Measurements from ENCODE around the gene INPP4B.

INPP4B gene

DNA sequence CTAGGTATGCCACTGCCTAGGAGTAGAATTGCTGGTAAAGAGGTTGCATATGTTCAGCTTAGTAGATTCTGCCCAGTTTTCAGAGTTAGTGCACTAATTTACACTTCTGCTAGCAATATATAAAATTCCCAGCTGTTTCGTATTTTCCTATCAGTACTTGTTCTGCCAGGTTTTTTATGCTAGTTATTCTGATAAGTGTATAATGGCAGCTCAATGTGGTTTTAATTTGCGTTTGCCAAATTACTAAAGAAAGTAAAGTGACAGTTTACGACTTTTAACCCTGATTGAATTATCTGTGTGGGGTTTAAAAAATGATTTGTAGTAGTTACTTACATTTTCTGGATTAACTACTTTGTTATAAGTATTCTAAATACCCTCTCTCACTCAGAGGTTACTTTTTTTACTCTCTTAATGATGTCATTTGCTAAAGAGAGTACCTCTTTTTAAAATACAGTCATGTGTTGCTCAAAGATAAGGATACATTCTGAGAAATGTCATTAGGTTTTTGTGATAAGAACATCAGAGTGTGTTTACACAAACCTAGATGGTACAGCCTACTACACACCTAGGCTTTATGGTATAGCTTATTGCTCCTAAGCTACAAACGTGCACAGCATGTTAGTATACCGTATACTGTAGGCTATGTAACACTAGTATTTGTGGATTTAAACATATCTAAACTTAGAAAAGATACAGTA, 846.5 kb downstream of the INPP4B start:
- H4K20me1 ChIP-seq (ENCODE audit: insufficient read depth, low read length): no peaks in the 10 kb centered on the region
- no peak overlapping the region for H3K4me2 ChIP-seq (ENCODE audit: low read length)
- H2AFZ ChIP-seq (ENCODE audit: low read depth, low read length): no peak overlapping the region
- H3K4me3 ChIP-seq (ENCODE audit: low read length): no peak overlapping the region
- H3K9me3 ChIP-seq (ENCODE audit: insufficient read depth, low read length): peaks cover 24% of the 10 kb centered on the region
- H3K79me2 ChIP-seq (ENCODE audit: low read length): no peaks in the 10 kb centered on the region
- no peaks in the 10 kb centered on the region for H3K4me1 ChIP-seq (ENCODE audit: low read length)
- no peak overlapping the region for H3K9ac ChIP-seq (ENCODE audit: low read length)
- peaks cover under 1% of the 10 kb centered on the region for H3K36me3 ChIP-seq (replicated peaks; ENCODE audit: low read depth, low read length)
- H3K27ac ChIP-seq (ENCODE audit: low read length): no peak overlapping the region
- TF ChIP-seq, protein P1, sequence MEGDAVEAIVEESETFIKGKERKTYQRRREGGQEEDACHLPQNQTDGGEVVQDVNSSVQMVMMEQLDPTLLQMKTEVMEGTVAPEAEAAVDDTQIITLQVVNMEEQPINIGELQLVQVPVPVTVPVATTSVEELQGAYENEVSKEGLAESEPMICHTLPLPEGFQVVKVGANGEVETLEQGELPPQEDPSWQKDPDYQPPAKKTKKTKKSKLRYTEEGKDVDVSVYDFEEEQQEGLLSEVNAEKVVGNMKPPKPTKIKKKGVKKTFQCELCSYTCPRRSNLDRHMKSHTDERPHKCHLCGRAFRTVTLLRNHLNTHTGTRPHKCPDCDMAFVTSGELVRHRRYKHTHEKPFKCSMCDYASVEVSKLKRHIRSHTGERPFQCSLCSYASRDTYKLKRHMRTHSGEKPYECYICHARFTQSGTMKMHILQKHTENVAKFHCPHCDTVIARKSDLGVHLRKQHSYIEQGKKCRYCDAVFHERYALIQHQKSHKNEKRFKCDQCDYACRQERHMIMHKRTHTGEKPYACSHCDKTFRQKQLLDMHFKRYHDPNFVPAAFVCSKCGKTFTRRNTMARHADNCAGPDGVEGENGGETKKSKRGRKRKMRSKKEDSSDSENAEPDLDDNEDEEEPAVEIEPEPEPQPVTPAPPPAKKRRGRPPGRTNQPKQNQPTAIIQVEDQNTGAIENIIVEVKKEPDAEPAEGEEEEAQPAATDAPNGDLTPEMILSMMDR (IDR thresholded peaks at IDR 0.05; ENCODE audit: low read depth, low read length): no peak
- no peak for TF ChIP-seq EZH2phosphoT487 (IDR thresholded peaks at IDR 0.05; ENCODE audit: low read depth)
- no peaks in the 10 kb centered on the region for H3K27me3 ChIP-seq (ENCODE audit: low read depth, low read length)

DNA sequence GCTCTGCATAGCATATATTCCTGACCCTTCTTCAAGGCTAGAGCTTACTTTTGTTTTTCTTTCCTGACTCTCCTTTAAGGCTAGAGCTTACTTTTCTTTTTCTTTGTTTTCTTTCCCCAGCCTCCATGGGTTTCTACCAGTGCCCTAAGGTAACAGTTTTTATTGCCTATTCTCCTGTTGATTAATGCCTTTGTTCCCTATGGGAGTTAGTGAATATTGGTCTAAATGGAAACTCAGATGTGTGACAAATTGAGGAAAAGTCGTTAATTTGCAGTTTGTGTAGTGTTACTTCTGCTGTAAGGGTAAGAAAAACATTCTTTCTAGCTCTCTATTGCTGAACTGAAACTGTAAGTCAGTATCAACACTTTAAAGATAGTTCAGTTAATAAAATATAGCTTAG, 851.0 kb downstream of the INPP4B start:
- H3K4me1 ChIP-seq (ENCODE audit: low read length): no peaks in the 10 kb centered on the region
- H3K27ac ChIP-seq (ENCODE audit: low read length): no peak overlapping the region
- peaks cover 12% of the 10 kb centered on the region for H3K36me3 ChIP-seq (replicated peaks; ENCODE audit: low read depth, low read length)
- H3K27me3 ChIP-seq (ENCODE audit: low read depth, low read length): no peaks in the 10 kb centered on the region
- no peak overlapping the region for H2AFZ ChIP-seq (ENCODE audit: low read depth, low read length)
- TF ChIP-seq, protein P1 (IDR thresholded peaks at IDR 0.05; ENCODE audit: low read depth, low read length): no peak
- TF ChIP-seq EZH2phosphoT487 (IDR thresholded peaks at IDR 0.05; ENCODE audit: low read depth): no peak
- H3K9ac ChIP-seq (ENCODE audit: low read length): no peak overlapping the region
- no peaks in the 10 kb centered on the region for H3K79me2 ChIP-seq (ENCODE audit: low read length)
- H3K4me3 ChIP-seq (ENCODE audit: low read length): no peak overlapping the region
- no peak overlapping the region for H3K4me2 ChIP-seq (ENCODE audit: low read length)
- H3K9me3 ChIP-seq (ENCODE audit: insufficient read depth, low read length): peaks cover 34% of the 10 kb centered on the region
- no peaks in the 10 kb centered on the region for H4K20me1 ChIP-seq (ENCODE audit: insufficient read depth, low read length)

DNA sequence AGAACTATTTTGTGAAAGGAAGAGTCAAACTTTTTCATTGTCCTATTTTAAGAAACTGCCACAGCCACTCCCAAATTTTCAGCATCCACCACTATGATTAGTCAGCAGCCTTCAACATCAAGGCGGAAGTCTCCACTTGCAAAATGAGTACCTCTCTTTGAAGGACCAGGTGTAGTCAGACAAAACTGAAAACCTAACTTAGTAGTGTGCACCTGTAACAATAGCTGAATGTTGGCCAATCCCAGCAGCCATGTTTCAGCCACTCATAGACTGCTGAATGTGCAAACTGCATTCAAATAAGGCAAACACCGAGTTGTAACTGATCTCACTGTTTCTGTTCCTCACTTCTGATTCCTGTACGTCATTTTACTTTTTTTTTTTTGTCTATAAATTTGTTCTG, 868.7 kb downstream of the INPP4B start:
- Histone ChIP-seq H2AFZ (ENCODE audit: low read depth, low read length) (peak overlapping the region; percentile 81), H3K27me3 (ENCODE audit: low read depth, low read length) (no peaks in the 10 kb centered on the region), H3K9ac (ENCODE audit: low read length) (peak overlapping the region; percentile 29)

More for the DNA sequence above, 868.7 kb downstream of the INPP4B start:
- peak overlapping the region; percentile 66 for H3K27ac ChIP-seq (ENCODE audit: low read length)
- H3K9me3 ChIP-seq (ENCODE audit: insufficient read depth, low read length): peaks cover 3% of the 10 kb centered on the region; the same call in 1 of the 2 replicates
- no peaks in the 10 kb centered on the region for H3K79me2 ChIP-seq (ENCODE audit: low read length)
- peaks cover 29% of the 10 kb centered on the region for H3K4me1 ChIP-seq (ENCODE audit: low read length)
- H3K4me3 ChIP-seq (ENCODE audit: low read length): peak overlapping the region; percentile 60
- peak overlapping the region; percentile 61 for H3K4me2 ChIP-seq (ENCODE audit: low read length)
- no peak for TF ChIP-seq EZH2phosphoT487 (IDR thresholded peaks at IDR 0.05; ENCODE audit: low read depth)
- TF ChIP-seq, protein P1 (IDR thresholded peaks at IDR 0.05; ENCODE audit: low read depth, low read length): no peak
- H3K36me3 ChIP-seq (replicated peaks; ENCODE audit: low read depth, low read length): peaks cover 5% of the 10 kb centered on the region
- H4K20me1 ChIP-seq (ENCODE audit: insufficient read depth, low read length): no peaks in the 10 kb centered on the region
